ENCODE measurements around the gene SLC49A3. TPM values are rescaled to one million over a fixed set of nuclear protein-coding genes. Genes with fewer than 3 reads are reported as not detected.
"Not testable (repeated sequence)": the region's sequence is repeated elsewhere in the genome, so short reads cannot be mapped to it uniquely, and the experiment has no call there.

SLC49A3 gene
- polyA plus RNA-seq, 5 donors: 4.6 to 12.5 (median 8.0) TPM

DNA sequence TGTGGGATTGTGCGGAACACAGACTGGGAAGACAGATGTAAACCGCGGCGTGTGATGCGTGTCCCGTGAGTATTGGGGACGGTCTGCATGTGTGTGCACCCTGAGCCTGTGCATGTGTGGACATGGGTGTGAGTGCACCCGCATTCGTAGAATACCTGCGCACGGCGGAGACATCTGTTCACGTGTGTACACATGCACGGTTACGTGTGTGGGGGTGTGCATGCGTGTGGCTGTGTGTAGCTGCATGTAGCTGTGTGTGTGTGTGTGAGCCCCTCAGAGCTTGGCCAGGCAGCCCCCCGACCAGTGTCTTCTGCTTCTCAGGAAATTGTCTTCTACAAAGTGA lies 34.5 kb downstream of the SLC49A3 start:
- no peak for DNase-seq

DNA sequence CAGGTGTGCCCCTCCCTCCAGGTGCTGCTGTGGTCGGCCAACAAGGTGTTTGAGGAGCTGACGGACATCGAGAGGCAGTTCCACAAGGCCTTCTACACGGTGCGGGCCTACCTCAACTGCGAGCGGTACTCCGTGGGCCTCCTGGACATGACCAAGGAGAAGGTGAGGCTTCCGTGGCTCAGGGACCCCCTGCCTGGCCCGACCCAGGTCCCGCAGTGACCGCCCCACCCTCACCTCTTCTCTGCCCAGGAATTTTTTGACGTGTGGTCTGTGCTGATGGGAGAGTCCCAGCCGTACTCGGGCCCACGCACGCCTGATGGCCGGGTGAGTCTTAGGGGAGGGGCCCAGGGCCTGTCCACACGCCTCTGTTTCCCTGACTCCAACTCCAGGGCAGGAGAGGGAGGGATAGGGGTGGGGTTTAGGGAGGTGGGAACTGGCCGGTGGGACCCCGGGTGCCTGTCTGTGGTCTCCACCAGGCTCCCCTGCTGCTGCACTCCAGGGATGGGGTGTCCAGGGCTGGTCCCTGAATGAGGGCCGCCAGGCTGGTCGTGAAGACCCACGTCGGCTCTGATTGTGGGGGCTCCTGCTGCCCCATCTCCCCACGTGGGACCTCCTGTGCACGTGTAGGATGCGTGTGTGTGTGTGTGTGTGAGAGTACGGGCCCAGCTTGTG lies 35.0 kb downstream of the SLC49A3 start:
- DNase-seq: no peak

DNA sequence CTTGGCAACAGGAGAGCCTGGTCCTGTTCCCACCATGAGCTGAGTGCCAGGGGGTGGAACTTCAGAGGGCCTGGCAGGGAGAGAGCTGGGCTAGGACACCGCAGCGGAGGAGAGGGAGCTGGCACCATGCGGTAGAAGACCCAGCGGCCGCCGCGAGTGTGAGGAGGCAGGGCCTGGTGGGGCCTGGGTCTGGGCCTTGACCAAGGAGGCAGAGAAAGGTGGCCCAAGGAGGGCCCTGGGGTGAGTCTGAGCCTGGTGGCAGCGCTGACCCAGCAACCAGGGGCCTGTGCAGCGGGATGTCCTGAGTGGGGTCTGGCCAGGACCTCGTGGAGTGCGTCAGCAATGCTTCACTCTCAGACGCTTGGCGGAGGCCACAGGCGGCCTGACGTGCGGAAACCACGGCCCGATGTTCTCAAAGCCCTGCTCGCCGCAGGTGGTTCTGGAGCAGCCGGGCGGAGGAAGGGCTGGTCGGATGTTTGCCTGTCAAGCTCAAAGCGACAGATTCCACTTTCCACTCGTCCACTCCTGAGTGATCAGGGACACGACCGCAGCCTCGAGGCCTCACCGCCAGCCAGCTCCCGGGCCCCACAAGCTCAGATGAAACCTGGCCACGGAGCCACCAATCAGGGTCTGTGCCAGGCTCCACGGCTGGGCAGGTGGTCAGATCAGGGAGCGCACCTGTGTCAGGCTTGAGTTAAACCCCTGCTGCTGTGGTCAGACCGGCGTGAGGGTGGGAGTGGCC lies 35.7 kb downstream of the SLC49A3 start:
- no peak for DNase-seq

DNA sequence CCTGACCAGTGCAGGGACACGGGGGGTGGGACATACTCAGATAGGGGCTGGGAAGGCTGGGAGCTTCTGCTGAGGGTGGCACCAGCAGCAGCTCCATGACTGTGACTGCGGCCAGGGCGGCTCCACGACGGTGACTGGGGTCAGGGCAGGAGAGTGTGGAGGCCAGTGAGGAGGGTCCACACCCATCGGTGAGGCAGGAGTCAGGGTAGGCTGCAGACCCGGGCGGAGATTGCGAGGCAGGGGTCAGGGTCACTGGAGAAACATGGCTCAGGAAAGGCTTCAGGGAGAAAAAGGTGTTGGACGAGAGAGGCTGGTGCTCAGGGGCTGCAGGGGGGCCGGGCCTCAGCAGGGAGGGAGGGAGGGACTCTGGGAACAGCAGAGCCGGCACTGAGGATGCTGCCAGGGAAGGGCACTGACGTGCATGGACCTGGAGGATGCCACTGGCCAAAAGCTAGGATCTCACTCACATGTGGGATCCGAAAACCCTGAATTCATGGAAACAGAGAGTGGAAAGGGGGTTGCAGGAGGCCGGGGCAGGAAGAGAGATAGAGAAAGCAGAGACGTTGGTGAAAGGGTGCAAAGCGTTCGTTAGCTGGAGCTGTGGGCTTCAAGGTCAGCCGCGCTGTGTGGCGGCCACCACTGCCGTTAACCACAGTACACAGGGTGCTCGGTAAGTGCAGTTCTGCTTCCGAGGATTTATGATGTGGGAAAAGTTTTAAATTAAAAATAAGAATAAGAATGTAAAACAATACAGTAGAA lies 36.9 kb downstream of the SLC49A3 start:
- DNase-seq: no peak

DNA sequence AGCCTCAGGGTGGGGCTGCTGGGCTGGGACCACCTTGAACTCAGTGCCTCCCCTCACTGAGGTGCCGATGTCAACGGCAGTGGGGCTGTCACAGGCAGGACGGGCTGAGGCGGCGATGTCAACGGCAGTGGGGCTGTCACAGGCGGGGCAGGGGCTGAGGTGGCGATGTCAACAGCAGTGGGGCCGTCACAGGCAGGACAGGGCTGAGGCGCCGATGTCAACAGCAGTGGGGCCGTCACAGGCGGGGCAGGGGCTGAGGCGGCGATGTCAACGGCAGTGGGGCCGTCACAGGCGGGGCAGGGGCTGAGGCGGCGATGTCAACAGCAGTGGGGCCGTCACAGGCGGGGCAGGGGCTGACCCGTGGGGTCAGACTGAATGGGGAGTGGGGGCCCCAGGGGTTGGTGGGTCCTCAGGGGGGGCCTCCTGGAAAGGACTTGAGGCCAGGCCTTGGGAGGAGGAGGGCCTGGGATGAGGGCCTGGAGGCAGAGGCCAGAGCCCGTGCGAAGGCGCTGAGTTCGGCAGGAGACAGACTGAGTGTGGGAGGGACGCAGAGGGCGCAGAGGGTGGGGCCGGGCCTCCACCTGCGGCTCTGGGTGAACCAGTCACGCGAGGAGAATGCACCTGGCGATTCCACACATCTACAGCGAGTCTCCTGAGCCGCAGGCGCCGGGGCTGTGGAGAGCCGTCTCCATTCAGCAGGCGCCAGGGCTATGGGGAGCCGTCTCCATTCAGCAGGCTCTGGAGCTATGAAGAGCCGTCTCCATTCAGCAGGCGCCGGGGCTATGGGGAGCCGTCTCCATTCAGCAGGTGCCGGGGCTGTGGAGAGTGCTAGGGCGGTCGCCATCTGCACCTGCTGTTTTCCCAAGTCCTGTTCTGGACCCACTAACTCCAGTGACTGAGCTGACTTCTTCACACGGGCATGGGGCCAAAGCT lies 37.7 kb downstream of the SLC49A3 start:
- DNase-seq: no peak

DNA sequence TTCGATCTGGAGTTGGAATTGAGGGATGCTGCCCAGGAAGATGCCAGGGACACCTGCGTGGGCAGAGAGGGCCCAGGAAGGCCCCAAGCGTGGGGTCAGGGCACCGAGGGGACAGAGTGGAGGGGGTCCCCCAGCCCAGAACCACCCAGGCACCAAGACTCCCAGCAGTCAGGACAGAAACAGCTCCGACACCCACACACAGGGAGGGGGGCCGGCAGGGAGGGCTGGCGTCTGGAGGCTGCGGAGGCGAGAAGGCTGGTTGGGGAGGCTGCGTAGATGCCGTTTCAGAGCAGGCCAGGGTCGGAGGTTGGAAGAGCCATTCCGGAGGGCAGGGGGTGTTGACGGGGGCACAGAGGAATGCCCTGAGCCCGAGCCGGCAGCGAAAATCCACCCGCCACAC lies 38.5 kb downstream of the SLC49A3 start:
- DNase-seq: no peak

DNA sequence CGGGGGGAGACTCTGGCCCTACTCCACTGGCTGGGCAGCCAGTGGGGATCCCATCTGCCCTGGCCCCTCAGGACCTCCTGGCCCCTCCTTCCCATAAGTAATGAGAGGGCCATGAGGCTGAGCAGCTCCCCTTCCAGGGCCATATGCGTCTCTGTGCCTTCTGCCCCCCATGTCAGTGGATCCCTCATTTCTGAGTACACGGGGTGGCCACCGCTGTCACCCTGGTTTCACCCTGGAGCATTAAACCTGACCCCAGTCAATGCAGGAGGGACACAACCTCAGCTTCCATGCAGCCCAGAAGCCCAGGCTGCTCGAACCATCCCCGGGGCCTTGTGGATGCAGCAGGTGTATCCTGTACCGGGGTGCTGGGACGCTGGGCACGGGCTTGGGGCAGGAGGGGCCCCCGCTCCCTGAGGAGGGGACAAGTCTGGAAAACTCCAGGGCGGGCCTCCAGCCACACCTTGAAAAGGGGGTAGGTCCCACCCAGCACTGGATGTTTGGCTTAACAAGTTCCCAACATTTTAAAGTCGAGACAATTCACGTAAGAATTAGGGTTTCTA lies 39.1 kb downstream of the SLC49A3 start:
- DNase-seq: no peak

DNA sequence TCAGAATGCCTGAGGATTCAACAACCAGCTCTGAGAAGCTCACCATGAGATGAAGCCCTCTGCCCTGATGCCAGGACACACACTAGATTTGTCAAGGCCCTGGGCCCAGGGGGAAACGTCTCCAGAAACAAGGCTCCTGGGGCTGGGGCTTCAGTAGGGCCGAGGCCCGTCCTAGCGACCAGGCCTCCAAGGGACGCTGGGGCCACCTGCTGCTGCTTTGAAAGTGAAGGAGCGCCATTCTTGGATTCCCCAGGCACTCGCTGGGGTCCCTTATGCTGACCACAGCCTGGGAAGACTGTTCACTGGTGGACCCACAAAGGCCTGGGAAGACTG lies 39.7 kb downstream of the SLC49A3 start:
- no peak for DNase-seq

DNA sequence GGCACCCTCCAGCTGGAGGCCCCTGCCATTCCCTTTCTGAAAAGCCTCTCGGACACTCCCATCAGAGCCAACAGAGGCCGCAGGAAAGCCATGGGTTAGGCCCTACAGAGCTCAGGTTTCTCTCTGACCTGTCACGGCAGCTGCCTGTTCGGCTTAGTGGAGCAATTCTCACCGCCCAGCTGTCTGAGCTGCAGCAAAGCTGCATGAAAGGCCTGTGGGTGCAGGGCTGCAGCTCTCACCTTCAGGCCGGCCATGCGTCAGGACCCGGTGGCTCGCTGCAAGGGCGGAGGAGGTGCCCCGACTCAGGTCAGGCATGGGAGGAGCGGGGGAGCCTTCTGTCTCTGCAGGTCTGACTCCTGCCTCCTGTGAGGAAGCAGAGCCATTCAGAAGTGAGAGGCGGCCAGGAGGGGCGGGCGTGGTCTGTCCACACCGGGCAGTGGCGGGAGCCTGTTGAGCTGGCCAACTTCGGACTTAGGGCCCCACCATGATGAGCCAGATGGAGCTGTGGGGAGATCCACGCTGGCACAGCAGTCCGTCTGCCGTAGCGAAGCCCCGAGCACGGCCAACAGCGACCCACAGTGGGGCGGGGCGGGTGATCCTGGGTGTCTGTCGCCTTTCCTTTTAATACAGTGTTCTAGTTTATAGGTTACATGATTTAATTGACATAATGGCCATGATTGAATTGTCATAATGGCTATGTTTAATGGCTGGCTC lies 40.2 kb downstream of the SLC49A3 start:
- no peak for DNase-seq

DNA sequence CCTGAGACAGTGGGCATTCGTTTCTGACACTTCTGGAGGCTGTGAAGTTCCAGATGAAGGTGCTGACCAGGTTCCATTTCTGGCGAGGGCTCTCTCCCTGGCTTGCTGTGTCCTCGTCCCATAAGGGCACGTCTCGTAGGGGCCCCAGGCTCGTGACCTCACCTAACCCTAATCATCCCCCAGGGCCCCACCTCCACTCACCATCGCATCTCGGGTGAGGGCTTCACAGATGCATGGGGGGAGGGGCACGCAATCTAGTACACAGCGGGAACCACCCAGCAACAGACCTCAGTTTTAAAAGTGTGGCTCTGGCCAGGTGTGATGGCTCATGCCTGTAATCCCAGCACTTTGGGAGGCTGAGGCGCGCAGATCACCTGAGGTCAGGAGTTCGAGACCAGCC lies 41.5 kb downstream of the SLC49A3 start:
- no peak for DNase-seq

DNA sequence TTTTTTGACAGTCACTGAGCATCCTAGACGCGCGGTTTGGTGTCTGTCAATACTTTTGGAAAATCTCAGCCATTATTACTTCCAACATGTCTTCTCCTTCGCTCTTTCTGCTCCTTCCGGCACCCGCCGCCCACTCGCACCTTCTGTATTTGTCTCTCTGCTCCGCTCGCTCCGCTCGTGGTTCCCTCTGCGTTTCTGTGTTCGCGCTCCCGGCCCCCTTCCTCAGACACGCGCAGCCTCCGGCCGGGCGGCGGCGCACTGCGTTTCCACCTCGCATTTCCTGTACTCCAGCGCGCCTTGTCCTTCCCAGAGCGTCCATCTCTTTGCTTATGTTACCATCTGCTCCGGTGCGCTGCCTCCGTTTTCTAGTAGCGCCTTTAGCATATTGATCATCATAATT lies 42.5 kb downstream of the SLC49A3 start:
- no peak for DNase-seq

DNA sequence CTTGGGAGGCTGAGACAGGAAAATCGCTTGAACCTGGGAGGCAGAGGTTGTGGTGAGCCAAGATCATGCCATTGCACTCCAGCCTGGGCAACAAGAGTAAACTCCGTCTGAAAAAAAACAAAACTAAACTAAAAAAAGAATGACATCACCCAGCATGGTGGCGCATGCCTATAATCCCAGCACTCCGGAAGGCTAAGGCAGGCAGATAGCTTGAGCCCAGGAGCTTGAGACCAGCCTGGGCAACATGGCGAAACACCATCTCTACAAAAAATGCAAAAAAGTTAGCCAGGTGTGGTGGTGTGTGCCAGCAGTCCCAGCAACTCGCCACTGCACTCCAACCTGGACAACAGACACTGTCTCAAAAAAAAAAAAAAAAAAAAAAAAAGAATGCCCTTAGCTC lies 46.6 kb downstream of the SLC49A3 start:
- not testable (repeated sequence) for DNase-seq

DNA sequence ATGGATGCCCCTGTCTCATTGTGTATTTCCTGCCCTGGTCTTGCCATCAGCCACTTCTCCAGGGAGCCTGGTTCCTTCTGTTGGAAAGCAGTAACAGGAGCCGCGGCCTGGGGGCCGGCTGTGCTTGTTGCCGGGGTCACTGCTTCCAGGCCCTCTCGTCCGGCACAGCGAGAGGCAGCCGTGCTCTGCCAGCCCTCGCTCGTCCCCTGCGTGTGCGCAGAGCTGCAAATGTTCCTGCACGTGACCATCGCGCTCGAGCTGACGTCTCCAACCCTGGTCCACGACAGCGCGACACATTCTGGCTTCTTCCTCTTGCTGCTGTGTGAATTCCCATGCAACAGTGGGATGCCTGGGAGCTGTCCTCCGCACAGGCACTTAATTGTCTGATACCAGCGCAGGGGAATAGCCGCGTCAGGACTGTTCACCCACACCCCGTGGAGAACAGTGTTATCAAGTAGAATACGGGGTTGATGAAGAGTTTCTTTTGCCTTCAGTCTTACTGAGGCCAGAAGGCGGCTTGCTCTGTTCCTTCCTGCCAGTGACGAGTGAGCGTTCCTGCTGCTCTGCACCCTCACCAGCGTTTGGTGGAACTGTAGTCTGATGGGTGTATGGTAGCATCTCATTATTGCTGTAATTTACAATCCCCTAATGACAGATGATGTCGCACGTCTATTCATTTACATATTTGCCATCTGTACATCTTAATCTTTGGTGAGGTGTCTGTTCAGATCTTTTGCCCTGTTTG lies 51.2 kb downstream of the SLC49A3 start:
- no peak for DNase-seq

DNA sequence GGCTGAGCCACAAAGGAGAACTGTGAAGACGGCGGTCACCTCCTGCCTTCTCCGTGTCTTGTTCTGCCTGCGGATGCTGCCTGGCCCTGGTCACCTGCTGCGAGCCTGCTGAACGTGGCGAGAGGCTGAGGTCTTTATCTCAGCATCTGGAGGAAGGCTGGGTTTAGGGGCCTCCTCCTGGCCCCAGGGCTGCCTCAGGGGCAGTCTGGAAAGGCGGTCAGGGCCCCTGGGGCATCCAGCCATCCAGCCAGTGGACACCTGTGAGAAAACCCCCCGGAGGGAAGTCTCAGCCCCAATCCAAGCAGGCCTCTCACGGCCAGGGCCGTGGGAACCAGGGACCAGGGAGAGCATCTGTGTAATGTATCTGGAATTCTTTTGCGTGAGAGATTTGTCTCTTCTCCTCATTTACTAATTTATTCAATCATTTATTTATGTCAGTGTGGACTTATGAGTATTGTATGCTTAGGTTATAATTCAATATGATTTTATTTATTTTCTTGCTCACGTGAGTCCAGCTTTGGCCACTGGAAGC lies 52.3 kb downstream of the SLC49A3 start:
- no peak for DNase-seq

DNA sequence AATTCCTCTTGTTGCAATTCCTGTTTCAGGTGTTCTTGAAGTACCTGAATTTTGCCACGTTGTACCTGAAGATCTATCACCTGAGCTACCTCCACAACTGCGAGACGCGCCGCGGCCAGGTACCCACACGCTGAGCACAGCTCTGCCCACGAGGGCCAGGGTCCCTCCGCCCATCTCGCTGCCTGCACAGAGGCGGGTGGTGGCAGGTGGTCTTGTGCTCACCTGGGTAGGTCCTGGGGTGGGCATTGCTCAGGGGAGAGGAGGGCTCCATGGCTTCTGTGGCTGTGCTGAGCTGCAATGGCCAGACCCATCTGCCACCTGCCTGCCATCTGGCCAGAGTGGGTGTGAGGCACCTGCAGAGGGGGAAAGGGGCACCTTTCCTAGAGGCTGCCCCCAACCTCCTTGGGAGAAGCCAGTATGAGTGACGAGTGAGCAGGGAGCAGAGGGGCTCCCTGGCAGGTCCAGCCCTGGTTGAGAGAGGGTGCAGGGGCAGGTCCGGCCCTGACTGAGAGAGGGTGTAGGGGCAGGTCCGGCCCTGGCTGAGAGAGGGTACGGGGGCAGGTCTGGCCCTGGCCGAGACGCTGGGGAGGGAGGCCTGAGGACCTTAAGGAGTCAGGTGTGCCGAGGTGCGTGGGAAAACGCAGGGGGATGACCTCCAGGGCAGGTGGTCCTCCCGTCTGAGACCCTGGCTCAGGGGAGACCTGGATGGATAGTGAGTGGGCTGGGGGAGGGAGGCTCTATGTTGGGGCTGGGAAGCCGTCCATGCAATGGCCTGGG lies 52.9 kb downstream of the SLC49A3 start:
- no peak for DNase-seq

DNA sequence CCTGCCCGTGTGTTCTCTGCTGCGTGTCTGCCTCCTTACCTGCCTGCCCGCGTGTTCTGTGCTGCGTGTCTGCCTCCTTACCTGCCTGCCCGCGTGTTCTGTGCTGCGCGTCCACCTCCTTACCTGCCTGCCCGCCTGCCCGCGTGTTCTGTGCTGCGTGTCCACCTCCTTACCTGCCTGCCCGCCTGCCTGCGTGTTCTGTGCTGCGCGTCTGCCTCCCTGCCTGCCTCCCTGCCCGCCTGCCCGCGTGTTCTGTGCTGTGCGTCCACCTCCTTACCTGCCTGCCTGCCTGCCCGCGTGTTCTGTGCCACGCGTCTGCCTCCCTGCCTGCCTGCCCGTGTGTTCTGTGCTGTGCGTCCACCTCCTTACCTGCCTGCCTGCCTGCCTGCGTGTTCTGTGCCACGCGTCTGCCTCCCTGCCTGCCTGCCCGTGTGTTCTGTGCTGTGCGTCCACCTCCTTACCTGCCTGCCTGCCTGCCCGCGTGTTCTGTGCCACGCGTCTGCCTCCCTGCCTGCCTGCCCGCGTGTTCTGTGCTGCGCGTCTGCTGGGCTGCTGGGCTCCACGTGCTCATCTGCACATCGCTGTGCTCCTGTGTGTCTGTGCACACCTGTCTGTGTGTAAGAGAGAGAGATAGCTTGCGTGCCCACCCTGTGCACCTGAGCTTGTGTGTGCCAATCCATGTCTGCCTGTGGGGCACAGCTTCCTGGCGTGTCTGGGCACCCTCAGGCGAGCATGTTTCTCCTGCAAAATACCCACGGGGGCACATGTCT lies 53.7 kb downstream of the SLC49A3 start:
- not testable (repeated sequence) for DNase-seq

DNA sequence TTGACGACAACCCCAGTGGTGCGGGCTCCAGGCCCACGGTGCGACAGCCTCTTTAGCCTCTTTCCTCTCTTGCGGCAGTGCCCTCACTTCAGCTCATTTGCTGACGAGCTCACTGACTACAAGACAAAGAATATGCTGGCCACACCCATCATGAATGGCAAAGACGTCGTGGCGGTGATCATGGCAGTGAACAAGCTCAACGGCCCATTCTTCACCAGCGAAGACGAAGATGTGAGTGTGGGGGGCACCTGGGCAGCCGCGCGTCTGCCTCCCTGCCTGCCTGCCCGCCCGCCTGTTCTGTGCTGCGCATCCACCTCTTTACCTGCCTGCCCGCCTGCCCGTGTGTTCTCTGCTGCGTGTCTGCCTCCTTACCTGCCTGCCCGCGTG lies 54.4 kb downstream of the SLC49A3 start:
- no peak for DNase-seq

DNA sequence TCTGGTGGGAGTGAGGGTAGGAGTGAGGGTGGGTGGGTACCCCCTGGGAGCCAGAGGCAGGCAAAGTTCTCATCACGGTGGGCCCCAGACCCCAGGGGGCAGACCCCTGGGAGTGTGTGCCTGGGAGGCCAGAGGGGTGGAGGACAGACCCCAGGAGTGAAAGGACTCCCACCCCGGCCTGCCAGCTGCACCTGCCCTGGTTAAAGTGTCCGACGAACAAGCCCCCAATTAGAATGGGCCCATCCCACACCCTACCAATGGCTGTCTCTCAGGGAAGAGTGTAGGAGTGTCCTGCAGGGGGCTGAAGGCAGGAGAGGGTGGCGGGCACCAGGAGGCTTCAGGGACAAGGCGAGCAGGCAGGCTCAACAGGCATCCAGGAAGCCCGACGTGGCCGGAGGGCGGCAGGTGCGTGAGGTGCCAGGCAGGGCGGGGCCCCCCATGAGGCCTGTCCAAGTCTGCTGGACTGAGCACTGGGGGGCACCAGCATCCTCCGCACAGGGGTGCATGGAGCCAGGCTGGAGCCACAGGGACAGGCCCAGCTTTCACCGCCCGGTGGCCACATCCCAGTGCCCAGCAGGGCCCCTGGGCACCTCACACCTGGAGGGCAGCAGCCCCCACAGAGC lies 54.9 kb downstream of the SLC49A3 start:
- no peak for DNase-seq

All from right lung (tissue), 5 donors.